Ramos (cell line): ENCODE measurements around the gene MS4A15.

Source experiments
- in situ Hi-C: fragments of 300-500 bp; cut with MboI; formaldehyde crosslinking; loops from one replicate; pipeline ENCODE4 v1.14.3; 2022; ENCODE audit warnings: low sequenced_read_pairs; ENCODE audit not compliant: unreplicated experiment

Gene MS4A15

DNA sequence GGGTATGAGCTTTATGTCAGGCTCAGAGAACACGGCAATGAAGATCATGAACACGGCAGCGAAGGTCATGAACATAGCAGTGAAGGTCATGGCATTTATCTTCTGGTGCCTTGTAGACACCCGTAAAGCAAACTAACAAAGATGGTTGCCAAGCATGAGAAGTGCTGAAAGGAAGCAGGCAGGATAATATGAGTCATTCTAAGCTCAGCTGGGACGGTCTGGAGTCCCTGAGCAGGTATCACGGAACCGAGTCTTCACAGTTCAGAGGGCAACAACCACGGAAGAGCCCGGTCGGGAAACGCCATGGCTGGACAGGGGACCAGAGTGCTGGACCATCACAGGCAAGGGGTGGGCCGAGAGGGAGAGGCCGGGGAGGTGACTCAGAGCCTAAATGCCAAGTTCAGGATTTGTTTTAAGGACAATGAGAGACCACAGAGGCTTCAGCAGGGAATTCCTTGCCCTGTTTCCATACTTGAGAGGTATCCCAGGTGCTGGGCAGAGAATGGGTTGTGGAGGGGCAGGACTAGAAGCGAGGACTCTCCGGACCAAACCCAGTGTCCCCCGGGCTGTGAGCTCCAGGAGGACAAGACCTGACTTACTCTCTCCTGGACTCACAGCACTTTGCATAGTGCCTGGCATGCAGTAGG, 15.3 kb downstream of the MS4A15 start:
- in situ Hi-C loops: loop anchor here (25.0 kb wide), 1 partner anchor 435 kb away; the partner anchor contains the start of gene MS4A6E

- in situ Hi-C loops: loop anchor here (25.0 kb wide), 1 partner anchor 435 kb away; the partner anchor contains the start of gene MS4A6E
Measured at GRCh38 chr11:60772666-60773065, 16.0 kb downstream of the MS4A15 start.

GRCh38 chr11:60774726-60775125, 18.1 kb downstream of the MS4A15 start:
- in situ Hi-C loops: loop anchor here (25.0 kb wide), 1 partner anchor 437 kb away; the partner anchor contains the start of gene MS4A6E

DNA sequence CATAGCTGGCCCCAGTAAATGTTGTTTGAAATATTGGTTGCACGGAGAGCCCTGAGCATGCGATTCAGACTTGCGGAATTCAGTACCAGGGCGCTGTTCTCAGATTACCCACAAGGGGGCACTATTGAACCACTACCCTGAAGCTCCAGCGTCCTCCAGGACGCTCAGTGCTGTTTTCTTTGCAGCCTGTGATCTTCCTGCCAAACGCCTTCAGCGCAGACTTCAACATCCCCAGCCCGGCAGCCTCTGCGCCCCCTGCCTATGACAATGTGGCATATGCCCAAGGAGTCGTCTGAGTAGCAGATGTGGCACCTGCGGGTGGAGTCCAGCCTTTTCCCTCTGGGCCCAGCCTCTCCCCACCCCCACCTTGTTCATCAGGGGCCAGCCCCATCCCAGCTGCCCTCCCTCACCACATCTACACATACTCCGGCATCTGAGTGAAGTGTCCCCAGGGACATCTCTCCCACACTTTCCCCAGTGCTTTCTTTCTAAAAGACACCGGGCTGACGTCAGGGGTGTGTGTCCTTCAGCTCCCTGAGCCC, 18.8 kb downstream of the MS4A15 start:
- in situ Hi-C loops: no loop called here

GRCh38 chr11:60776167-60776566, 19.5 kb downstream of the MS4A15 start:
- in situ Hi-C loops: no loop called here

GRCh38 chr11:60777106-60777505, 20.4 kb downstream of the MS4A15 start:
- in situ Hi-C loops: no loop called here

GRCh38 chr11:60777572-60777971, 20.9 kb downstream of the MS4A15 start:
- in situ Hi-C loops: no loop called here

DNA sequence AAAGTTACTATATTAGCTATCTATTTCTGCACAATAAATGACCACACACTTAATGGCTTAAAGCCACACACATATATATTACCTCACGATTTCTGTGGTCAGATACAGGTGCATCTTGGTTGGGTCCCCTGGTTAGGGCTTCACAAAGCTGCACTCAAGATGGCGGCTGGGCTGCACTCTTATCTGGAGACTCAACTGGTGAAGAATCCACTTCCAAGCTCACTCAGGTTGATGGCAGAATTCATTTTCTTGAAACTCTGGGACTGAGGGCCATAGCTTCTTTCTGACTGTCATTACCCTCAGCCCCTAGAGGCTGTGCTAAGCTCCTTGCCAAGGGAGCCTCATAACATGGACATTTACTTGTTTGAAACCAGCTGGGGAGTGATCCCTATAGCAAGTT, 23.4 kb downstream of the MS4A15 start:
- in situ Hi-C loops: no loop called here

- in situ Hi-C loops: no loop called here
Measured at GRCh38 chr11:60780774-60781173, 24.1 kb downstream of the MS4A15 start.

DNA sequence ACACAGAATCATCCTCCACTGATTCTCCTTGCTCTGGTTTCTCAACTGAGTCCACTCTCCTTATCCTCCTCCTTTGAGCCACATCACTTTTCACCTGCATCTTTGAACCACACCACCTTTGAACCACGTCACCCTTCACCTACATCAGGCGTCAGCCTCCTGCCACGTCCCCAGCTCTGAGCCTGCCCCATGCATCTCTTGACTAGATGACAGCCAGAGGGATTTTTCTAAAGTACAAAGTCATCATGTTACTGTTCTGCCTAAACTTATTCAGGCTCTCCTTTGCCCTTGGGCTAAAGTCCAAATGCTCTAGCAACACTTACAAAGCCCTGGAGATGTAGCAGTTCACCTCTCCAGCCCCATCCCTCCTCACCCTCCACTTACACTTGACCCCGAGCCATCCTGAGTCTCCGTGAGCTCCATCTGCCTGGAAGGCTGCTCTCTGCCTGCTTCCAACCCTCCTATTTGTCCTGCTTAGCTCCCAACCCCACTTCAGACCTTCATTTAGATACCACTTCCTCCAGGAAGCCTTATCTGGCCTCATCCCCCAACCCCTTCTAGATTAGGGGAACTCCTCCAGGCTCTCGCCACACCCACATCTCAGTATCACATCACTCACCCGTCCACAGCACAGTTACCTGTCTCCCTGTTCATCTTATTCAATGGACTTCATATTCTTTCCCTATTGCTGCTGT, 24.8 kb downstream of the MS4A15 start:
- in situ Hi-C loops: no loop called here

GRCh38 chr11:60781981-60782316, 25.3 kb downstream of the MS4A15 start:
- in situ Hi-C loops: no loop called here

DNA sequence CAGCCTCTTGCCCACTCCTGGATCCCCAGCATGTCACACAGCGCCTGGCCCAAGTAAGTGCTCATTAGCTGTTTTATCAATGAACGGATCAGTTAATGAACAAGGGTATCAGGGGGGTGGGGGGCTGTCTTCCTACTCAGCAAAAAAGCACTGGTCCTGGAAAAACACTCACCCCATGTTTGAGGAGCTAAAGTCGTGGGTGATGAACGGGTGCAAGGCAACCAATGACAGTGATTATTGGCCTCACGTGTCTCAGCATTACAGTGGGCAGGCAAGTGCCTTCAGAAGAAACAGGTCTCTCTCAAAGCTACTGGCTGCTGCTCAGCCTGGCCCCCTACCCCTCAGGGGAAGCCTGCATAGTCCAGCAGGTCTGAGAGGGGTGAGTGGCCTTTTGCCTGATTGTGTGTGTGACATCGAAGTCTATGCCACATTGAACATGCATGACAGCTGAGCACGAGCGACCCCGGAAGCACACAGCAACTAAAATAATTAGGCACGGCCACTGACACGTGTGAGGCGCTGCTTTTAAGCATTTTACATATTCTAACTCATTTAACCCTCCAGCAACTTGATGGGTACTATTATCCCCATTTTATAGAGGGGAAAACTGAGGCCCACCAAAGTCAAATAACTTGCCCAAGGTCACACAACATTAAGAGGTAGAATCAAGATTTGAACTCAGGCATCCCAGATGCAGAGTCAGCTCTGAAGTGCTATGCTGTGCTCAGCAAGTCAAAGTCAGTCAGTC, 25.9 kb downstream of the MS4A15 start:
- in situ Hi-C loops: no loop called here

- in situ Hi-C loops: no loop called here
Measured at GRCh38 chr11:60783141-60783484, 26.4 kb downstream of the MS4A15 start.

GRCh38 chr11:60783911-60784310, 27.2 kb downstream of the MS4A15 start:
- in situ Hi-C loops: no loop called here

GRCh38 chr11:60785136-60785535, 28.5 kb downstream of the MS4A15 start, which contains the start of gene MS4A10:
Gene MS4A10 (plus strand): TSS chr11:60785333. CDS start chr11:60790336, 5,003 bp downstream.
- in situ Hi-C loops: no loop called here

GRCh38 chr11:60785806-60786361, 29.2 kb downstream of the MS4A15 start:
- in situ Hi-C loops: no loop called here

DNA sequence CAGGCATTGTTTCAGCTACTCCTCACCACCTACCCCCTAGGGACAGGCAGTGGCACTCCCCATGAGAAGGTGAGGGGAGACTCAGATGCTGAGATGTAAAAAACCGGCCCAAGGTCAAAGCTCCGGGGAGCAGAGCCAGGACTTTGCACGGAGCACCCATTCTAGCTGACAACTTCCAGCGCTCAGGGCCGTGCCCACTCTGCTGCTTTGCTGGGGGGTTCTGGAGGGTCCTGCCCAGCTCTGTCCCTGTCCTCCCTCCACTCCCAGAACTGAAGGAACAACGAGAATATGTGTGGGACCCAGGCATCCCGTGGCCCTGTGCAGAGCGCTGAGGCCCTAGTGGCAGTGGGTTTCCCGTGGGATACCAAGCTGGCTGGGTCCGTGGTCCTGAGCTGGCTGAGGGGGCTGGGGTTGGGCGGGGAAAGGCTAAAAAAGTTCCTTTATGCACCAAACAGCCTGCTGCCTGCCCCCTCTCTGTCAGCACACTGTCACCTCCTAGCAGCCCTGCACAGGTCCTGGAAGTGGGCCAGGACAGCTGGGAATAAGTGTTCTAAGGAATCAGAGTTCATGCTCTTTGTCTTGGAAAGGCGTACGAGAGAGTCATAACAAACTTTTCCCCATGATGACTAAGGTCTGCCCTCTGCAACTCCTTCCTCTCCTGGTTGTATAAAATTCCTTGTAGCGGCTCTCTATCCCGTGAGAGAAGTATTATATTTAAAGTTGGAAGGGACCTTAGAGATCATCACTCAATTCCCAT, 30.3 kb downstream of the MS4A15 start:
- in situ Hi-C loops: no loop called here

DNA sequence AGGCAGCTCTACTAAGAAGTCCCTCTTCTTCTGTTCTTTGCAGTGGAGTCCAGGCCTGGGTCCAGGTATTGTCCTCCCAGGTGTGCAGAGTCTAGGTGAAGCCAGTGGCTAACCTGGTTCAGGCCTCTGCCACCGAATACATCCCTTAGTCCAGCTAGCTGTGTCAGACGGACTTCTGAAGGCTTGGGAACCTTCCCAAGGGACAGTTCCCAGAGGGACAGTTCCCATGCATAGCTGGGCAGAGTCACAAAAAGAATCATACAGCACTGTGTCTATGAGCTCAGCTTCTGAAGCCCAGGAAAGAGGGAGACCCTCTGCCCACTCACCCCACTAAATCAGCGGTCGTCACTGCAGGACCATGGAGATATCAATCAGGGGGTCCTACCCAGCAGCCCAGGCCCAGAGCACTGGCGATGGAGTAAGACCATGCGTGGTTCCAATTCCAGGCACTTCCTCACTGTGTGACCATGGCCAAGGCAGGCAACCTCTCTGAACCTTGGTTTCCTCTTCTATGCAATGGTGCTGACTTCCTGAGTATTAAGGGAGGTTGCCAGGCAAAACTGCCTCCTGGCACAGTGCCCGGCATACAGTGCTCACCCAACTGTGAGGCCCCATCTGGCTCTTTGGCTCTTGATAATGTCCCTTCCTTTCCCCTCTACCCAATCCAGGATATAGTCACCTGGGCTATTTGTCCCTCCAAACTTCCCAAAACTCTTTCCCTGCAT, 31.9 kb downstream of the MS4A15 start:
- in situ Hi-C loops: no loop called here

- in situ Hi-C loops: no loop called here
Measured at GRCh38 chr11:60790726-60791125, 34.1 kb downstream of the MS4A15 start.
